ENCODE measurements around the gene TPCN2.
A peak's percentile ranks its signal among the peaks of the same experiment; 100 is the strongest.

Gene TPCN2

GRCh38 chr11:69094111-69094914 is 45.6 kb downstream of the TPCN2 start:
- no peak for DNase-seq (ENCODE audit: low read depth, low spot score)

GRCh38 chr11:69094915-69095290 is 46.2 kb downstream of the TPCN2 start:
- no peak for DNase-seq (ENCODE audit: low read depth, low spot score)

- no peak for DNase-seq (ENCODE audit: low read depth, low spot score)
Observed at GRCh38 chr11:69095300-69095699, 46.6 kb downstream of the TPCN2 start.

GRCh38 chr11:69096473-69096872 is 47.7 kb downstream of the TPCN2 start:
- DNase-seq (ENCODE audit: low read depth, low spot score) = no peak

GRCh38 chr11:69097263-69097662 is 48.5 kb downstream of the TPCN2 start:
- DNase-seq (ENCODE audit: low read depth, low spot score) = no peak

GRCh38 chr11:69099180-69099579 is 50.4 kb downstream of the TPCN2 start:
- DNase-seq (ENCODE audit: low read depth, low spot score) = no peak

GRCh38 chr11:69100454-69101114 is 51.9 kb downstream of the TPCN2 start:
- DNase-seq (ENCODE audit: low read depth, low spot score) = no peak

GRCh38 chr11:69101115-69101791 is 52.5 kb downstream of the TPCN2 start:
- peak; percentile 44 for DNase-seq (ENCODE audit: low read depth, low spot score)

- no peak for DNase-seq (ENCODE audit: low read depth, low spot score)
Observed at GRCh38 chr11:69101792-69102695, 53.3 kb downstream of the TPCN2 start.

- DNase-seq (ENCODE audit: low read depth, low spot score) = no peak
Observed at GRCh38 chr11:69102732-69103615, 54.2 kb downstream of the TPCN2 start.

- no peak for DNase-seq (ENCODE audit: low read depth, low spot score)
Observed at GRCh38 chr11:69104212-69104855, 55.6 kb downstream of the TPCN2 start.

GRCh38 chr11:69104856-69105395 is 56.2 kb downstream of the TPCN2 start:
- no peak for DNase-seq (ENCODE audit: low read depth, low spot score)

GRCh38 chr11:69105461-69106030 is 56.8 kb downstream of the TPCN2 start:
- no peak for DNase-seq (ENCODE audit: low read depth, low spot score)

GRCh38 chr11:69106031-69106811 is 57.5 kb downstream of the TPCN2 start:
- no peak for DNase-seq (ENCODE audit: low read depth, low spot score)

- DNase-seq (ENCODE audit: low read depth, low spot score) = no peak
Observed at GRCh38 chr11:69107413-69107812, 58.7 kb downstream of the TPCN2 start.

GRCh38 chr11:69108030-69108429 is 59.3 kb downstream of the TPCN2 start:
- DNase-seq (ENCODE audit: low read depth, low spot score) = no peak

GRCh38 chr11:69108559-69108958 is 59.8 kb downstream of the TPCN2 start:
- no peak for DNase-seq (ENCODE audit: low read depth, low spot score)

- DNase-seq (ENCODE audit: low read depth, low spot score) = no peak
Observed at GRCh38 chr11:69109101-69109500, 60.4 kb downstream of the TPCN2 start.

GRCh38 chr11:69110451-69110850 is 61.7 kb downstream of the TPCN2 start:
- no peak for DNase-seq (ENCODE audit: low read depth, low spot score)
